Ishikawa (cell line): ENCODE results near the gene COA5.
A peak's percentile ranks its signal among the peaks of the same experiment; 100 is the strongest.

Experiments used
- CEBPB ChIP-seq: IDR thresholded peaks from 2 replicates; pipeline ENCODE4 v1.6.1; 2012
- CREB1 ChIP-seq: IDR thresholded peaks from 2 replicates; pipeline ENCODE4 v1.6.1; 2012; ENCODE audit warnings: low read depth
- EP300 ChIP-seq: IDR thresholded peaks from 2 replicates; pipeline ENCODE4 v1.6.1; 2012; ENCODE audit warnings: borderline replicate concordance
- NFIC ChIP-seq: IDR thresholded peaks from 2 replicates; pipeline ENCODE4 v1.6.1; 2012
- REST ChIP-seq: IDR thresholded peaks from 2 replicates; pipeline ENCODE4 v1.6.1; 2012; ENCODE audit warnings: low read depth, mild to moderate bottlenecking
- TAF1 ChIP-seq: IDR thresholded peaks from 2 replicates; pipeline ENCODE4 v1.6.1; 2012; ENCODE audit warnings: low read depth, mild to moderate bottlenecking
- TCF12 ChIP-seq: IDR thresholded peaks from 2 replicates; pipeline ENCODE4 v1.6.1; 2012; ENCODE audit warnings: low read depth
- YY1 ChIP-seq: IDR thresholded peaks from 2 replicates; pipeline ENCODE4 v1.6.1; 2012; ENCODE audit warnings: low read depth
- ZBTB7A ChIP-seq: IDR thresholded peaks from 2 replicates; pipeline ENCODE4 v1.6.1; 2012; ENCODE audit warnings: low read depth
- TF ChIP-seq, protein P1 (sequence below): IDR thresholded peaks from 2 replicates; pipeline ENCODE4 v1.6.1; 2012
- TF ChIP-seq, protein P2 (sequence below): IDR thresholded peaks from 2 replicates; pipeline ENCODE4 v1.6.1; 2012

DNA sequence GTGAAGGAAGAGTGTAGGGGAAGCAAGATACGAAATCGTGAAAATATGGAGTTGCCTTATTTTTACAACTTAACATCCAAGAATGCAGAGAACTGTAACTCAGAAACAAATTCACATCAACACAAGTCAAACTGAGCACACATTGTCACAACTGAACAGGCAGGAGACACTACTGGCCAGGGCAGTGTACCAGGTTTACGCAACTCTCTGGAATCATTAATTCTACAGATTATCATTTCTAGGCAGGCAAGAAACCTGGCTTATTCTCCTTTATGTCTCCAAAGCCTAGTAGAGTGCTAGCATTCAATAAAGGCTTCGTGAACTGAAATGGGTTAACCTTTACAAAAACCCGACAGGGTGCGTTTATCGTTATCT is 584 bp downstream of the COA5 start:
- TF ChIP-seq CEBPB (peak; percentile 66), TAF1 (no peak), YY1 (no peak), REST (no peak), EP300 (no peak), NFIC (no peak), TCF12 (no peak), CREB1 (no peak), ZBTB7A (no peak)
- TF ChIP-seq, protein P1, sequence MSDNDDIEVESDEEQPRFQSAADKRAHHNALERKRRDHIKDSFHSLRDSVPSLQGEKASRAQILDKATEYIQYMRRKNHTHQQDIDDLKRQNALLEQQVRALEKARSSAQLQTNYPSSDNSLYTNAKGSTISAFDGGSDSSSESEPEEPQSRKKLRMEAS = no peak
- TF ChIP-seq, protein P2, sequence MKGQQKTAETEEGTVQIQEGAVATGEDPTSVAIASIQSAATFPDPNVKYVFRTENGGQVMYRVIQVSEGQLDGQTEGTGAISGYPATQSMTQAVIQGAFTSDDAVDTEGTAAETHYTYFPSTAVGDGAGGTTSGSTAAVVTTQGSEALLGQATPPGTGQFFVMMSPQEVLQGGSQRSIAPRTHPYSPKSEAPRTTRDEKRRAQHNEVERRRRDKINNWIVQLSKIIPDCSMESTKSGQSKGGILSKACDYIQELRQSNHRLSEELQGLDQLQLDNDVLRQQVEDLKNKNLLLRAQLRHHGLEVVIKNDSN = no peak
